SK-N-SH (cell line): ENCODE results near the gene PPP1R18. TPM values are rescaled to one million over a fixed set of nuclear protein-coding genes. Genes with fewer than 3 reads are reported as not detected.
A peak's percentile ranks its signal among the peaks of the same experiment; 100 is the strongest.

Experiments used
- CTCF ChIA-PET: fragments of 300-600, 350-600 bp; formaldehyde crosslinking; extraction: SDS; loops from one replicate; lab custom pipeline; 2021; lab: Yijun Ruan, JAX
- POLR2A ChIA-PET: fragments of 350-600 bp; sonication (Branson Sonifier 250); formaldehyde crosslinking; extraction: SDS; loops from one replicate; lab custom pipeline; 2020; ENCODE audit warnings: antibody characterized with exemption, inconsistent platforms; lab: Yijun Ruan, JAX
- DNase-seq: peaks from one replicate; pipeline ENCODE4 v3.0.0; 2012
- H2AFZ ChIP-seq: fragments of 200-600 bp; sonication (generic); 2 replicates; pipeline ENCODE4 v1.8.1; 2016; ENCODE audit warnings: antibody characterized with exemption, mild to moderate bottlenecking, low read depth
- H3F3A ChIP-seq: fragments of 200-600 bp; sonication (generic); replicated peaks from 2 replicates; pipeline ENCODE3; 2016; ENCODE audit warnings: antibody characterized with exemption, mild to moderate bottlenecking; ENCODE audit not compliant: insufficient read depth
- H3K27ac ChIP-seq, 2 experiments: fragments of 200-500 bp in 1 of 2; fragments of 200-600 bp in 1 of 2; sonication (Bioruptor generic) in 1 of 2; sonication (generic), shearing (Covaris generic) in 1 of 2; 2 replicates each; pipeline versions ENCODE4 v1.5.1 to v1.6.1; 2014 to 2016; ENCODE audit warnings: low read depth in 2 of 2, inconsistent platforms in 1 of 2, low read length in 1 of 2, mild to moderate bottlenecking in 1 of 2, mixed read lengths in 1 of 2
- H3K27me3 ChIP-seq: fragments of 200-600 bp; sonication (generic), shearing (Covaris generic); 2 replicates; pipeline ENCODE4 v1.6.1; 2016; ENCODE audit warnings: mixed run types; ENCODE audit not compliant: insufficient read depth
- H3K36me3 ChIP-seq, 2 experiments: fragments of 200-500 bp in 1 of 2; fragments of 200-600 bp in 1 of 2; sonication (Bioruptor generic) in 1 of 2; sonication (generic) in 1 of 2; replicated peaks in 1 of 2; 2 replicates each; pipeline versions ENCODE3 to v1.5.1; 2014 to 2016; ENCODE audit warnings: low read length in 1 of 2, mild to moderate bottlenecking in 1 of 2; ENCODE audit not compliant: insufficient read depth in 2 of 2, control insufficient read depth in 1 of 2
- H3K4me1 ChIP-seq, 2 experiments: fragments of 200-500 bp in 1 of 2; fragments of 200-600 bp in 1 of 2; sonication (Bioruptor generic) in 1 of 2; sonication (generic), shearing (Covaris generic) in 1 of 2; 2 replicates each; pipeline versions ENCODE4 v1.5.1 to v1.6.1; 2014 to 2016; ENCODE audit warnings: low read depth in 1 of 2, low read length in 1 of 2, mixed run types in 1 of 2; ENCODE audit not compliant: insufficient read depth in 2 of 2, control insufficient read depth in 1 of 2
- H3K4me2 ChIP-seq: fragments of 200-600 bp; sonication (generic), shearing (Covaris generic); 2 replicates; pipeline ENCODE4 v1.6.1; 2017; ENCODE audit warnings: mixed run types
- H3K4me3 ChIP-seq, 2 experiments: fragments of 200-500 bp in 1 of 2; fragments of 200-600 bp in 1 of 2; sonication (Bioruptor generic) in 1 of 2; sonication (generic), shearing (Covaris generic) in 1 of 2; 2 replicates each; pipeline versions ENCODE4 v1.5.1 to v1.8.1; 2014 to 2016; ENCODE audit warnings: low read depth in 2 of 2, inconsistent platforms in 1 of 2, low read length in 1 of 2, mild to moderate bottlenecking in 1 of 2, mixed read lengths in 1 of 2, moderate library complexity in 1 of 2
- H3K79me2 ChIP-seq: fragments of 200-600 bp; sonication (generic); 2 replicates; pipeline ENCODE4 v1.8.1; 2017; ENCODE audit warnings: mild to moderate bottlenecking; ENCODE audit not compliant: insufficient read depth
- H3K9ac ChIP-seq: fragments of 200-600 bp; sonication (generic); 2 replicates; pipeline ENCODE4 v1.6.1; 2017; ENCODE audit warnings: mixed run types
- H3K9me2 ChIP-seq: fragments of 200-600 bp; sonication (generic); 2 replicates; pipeline ENCODE4 v1.6.1; 2017; ENCODE audit warnings: mixed run types
- H3K9me3 ChIP-seq: fragments of 200-600 bp; sonication (generic); 2 replicates; pipeline ENCODE4 v1.6.1; 2017; ENCODE audit warnings: mixed run types, mild to moderate bottlenecking, moderate library complexity
- H4K20me1 ChIP-seq: fragments of 200-600 bp; sonication (generic); 2 replicates; pipeline ENCODE4 v1.6.1; 2017; ENCODE audit warnings: mild to moderate bottlenecking, mixed run types; ENCODE audit not compliant: insufficient read depth
- ELF1 ChIP-seq: IDR thresholded peaks from 2 replicates; pipeline ENCODE4 v1.4.0; 2012
- EZH2phosphoT487 ChIP-seq: fragments of 200-600 bp; sonication (generic); IDR thresholded peaks from 2 replicates; pipeline ENCODE4 v1.6.1; 2017; ENCODE audit warnings: low read depth, mixed run types, mild to moderate bottlenecking, antibody characterized with exemption, moderate library complexity, borderline replicate concordance
- GATA2 ChIP-seq: sonication (generic); formaldehyde crosslinking; IDR thresholded peaks from 2 replicates; pipeline ENCODE4 v1.5.0; 2020; ENCODE audit warnings: mild to moderate bottlenecking, missing genetic modification reagents
- NRF1 ChIP-seq: IDR thresholded peaks from 2 replicates; pipeline ENCODE4 v1.6.1; 2012; ENCODE audit warnings: low read depth, mild to moderate bottlenecking, low read length
- PBX3 ChIP-seq: IDR thresholded peaks from 2 replicates; pipeline ENCODE4; 2012
- POLR2AphosphoS5 ChIP-seq: IDR thresholded peaks from 2 replicates; pipeline ENCODE4 v1.6.1; 2012; ENCODE audit warnings: low read depth, low read length
- RAD21 ChIP-seq: IDR thresholded peaks from 2 replicates; pipeline ENCODE4 v1.6.1; 2012; ENCODE audit warnings: mild to moderate bottlenecking, low read length
- SIN3A ChIP-seq: IDR thresholded peaks from 2 replicates; pipeline ENCODE4 v1.6.1; 2012; ENCODE audit warnings: low read depth, mild to moderate bottlenecking, low read length, moderate library complexity, borderline replicate concordance
- TAF1 ChIP-seq: IDR thresholded peaks from 2 replicates; pipeline ENCODE4 v1.6.1; 2012; ENCODE audit warnings: low read depth, mild to moderate bottlenecking, low read length, moderate library complexity, borderline replicate concordance
- TCF12 ChIP-seq: IDR thresholded peaks from 2 replicates; pipeline ENCODE4 v1.4.0; 2012
- ZBTB33 ChIP-seq: IDR thresholded peaks from 2 replicates; pipeline ENCODE4 v1.4.0; 2012; ENCODE audit warnings: low read depth, borderline replicate concordance
- WGBS: methylation state at CpG from one replicate; pipeline ENCODE4 v1.1.6; 2017; ENCODE audit warnings: low lambda C conversion rate; 5-methylcytosine and 5-hydroxymethylcytosine counted together
- polyA plus RNA-seq, 3 experiments: library from polyadenylated mRNA; depleted of rRNA; stranded (reverse); fragments of >200 nt; gene quantifications; 2 replicates each; pipeline ENCODE4 v1.2.3, GENCODE V29; 2012
- TF ChIP-seq, protein P1 (sequence below): IDR thresholded peaks from 2 replicates; pipeline ENCODE4 v1.6.1; 2012; ENCODE audit warnings: mild to moderate bottlenecking, low read depth, low read length, moderate library complexity
- TF ChIP-seq, protein P2 (sequence below): IDR thresholded peaks from 2 replicates; pipeline ENCODE4 v1.4.0; 2012; ENCODE audit warnings: low read depth, borderline replicate concordance
- TF ChIP-seq, protein P3 (sequence below): IDR thresholded peaks from 2 replicates; pipeline ENCODE4 v1.4.0; 2012; ENCODE audit warnings: low read depth

Gene PPP1R18
- polyA plus RNA-seq, 1 of the 3 experiments (the other 2 are of a cell fraction), result 73.2 TPM

DNA sequence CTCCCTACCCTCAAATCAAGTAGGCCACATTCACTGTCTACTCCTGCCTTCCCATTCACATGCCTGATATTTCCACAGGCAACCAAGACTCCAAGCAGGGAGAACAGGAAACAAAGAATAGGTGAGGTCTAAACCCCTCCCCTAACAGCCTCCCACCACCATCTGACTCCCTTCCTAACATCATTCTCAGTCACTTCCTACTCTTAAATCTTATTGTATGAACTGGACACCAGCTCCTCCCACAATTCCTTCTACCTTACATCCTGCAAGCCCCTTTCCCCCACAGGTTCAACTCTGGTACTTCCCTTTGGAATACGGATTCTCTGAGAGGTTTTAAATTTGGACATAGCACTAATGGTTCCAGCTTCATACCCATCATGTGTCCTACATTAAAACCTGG is 40.5 kb downstream of the PPP1R18 start:
- DNase-seq, result no peak
- Histone ChIP-seq H3F3A (peaks cover 17% of the 10 kb centered on the region), H2AFZ (no peak overlapping the region), H3K27ac (peak overlapping the region; percentile 29 to 51; a peak in 2 of 4 replicates), H3K9ac (no peak overlapping the region), H3K4me3 (no peak overlapping the region), H3K9me2 (no peaks in the 10 kb centered on the region), H3K36me3 (peaks cover 18 to 40% of the 10 kb centered on the region in 2 experiments), H3K27me3 (no peaks in the 10 kb centered on the region), H3K9me3 (no peaks in the 10 kb centered on the region), H3K79me2 (peaks cover 32% of the 10 kb centered on the region), H3K4me2 (peak overlapping the region; percentile 97; the same call in 1 of the 2 replicates), H4K20me1 (no peaks in the 10 kb centered on the region), H3K4me1 (peaks cover 0 to 6% of the 10 kb centered on the region in 2 experiments; a peak in 2 of 4 replicates)
- WGBS, result 32% methylated on average over 1 of the region's 1 CpG
- CTCF ChIA-PET, result interaction anchor here (0.6 to 0.9 kb wide), 3 partner anchors 27 to 996 kb away, joined by 3 to 4 read pairs (median 4); partner anchors contain the start of gene DHX16
- POLR2A ChIA-PET, result no interaction called here
- no peak for TF ChIP-seq TAF1
- TF ChIP-seq NRF1, result no peak
- no peak for TF ChIP-seq ELF1
- no peak for TF ChIP-seq RAD21
- TF ChIP-seq TCF12, result no peak
- TF ChIP-seq, protein P1, sequence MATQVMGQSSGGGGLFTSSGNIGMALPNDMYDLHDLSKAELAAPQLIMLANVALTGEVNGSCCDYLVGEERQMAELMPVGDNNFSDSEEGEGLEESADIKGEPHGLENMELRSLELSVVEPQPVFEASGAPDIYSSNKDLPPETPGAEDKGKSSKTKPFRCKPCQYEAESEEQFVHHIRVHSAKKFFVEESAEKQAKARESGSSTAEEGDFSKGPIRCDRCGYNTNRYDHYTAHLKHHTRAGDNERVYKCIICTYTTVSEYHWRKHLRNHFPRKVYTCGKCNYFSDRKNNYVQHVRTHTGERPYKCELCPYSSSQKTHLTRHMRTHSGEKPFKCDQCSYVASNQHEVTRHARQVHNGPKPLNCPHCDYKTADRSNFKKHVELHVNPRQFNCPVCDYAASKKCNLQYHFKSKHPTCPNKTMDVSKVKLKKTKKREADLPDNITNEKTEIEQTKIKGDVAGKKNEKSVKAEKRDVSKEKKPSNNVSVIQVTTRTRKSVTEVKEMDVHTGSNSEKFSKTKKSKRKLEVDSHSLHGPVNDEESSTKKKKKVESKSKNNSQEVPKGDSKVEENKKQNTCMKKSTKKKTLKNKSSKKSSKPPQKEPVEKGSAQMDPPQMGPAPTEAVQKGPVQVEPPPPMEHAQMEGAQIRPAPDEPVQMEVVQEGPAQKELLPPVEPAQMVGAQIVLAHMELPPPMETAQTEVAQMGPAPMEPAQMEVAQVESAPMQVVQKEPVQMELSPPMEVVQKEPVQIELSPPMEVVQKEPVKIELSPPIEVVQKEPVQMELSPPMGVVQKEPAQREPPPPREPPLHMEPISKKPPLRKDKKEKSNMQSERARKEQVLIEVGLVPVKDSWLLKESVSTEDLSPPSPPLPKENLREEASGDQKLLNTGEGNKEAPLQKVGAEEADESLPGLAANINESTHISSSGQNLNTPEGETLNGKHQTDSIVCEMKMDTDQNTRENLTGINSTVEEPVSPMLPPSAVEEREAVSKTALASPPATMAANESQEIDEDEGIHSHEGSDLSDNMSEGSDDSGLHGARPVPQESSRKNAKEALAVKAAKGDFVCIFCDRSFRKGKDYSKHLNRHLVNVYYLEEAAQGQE, result no peak
- no peak for TF ChIP-seq POLR2AphosphoS5
- TF ChIP-seq, protein P2, sequence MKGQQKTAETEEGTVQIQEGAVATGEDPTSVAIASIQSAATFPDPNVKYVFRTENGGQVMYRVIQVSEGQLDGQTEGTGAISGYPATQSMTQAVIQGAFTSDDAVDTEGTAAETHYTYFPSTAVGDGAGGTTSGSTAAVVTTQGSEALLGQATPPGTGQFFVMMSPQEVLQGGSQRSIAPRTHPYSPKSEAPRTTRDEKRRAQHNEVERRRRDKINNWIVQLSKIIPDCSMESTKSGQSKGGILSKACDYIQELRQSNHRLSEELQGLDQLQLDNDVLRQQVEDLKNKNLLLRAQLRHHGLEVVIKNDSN, result no peak
- TF ChIP-seq, all 33 proteins: peak for 0

DNA sequence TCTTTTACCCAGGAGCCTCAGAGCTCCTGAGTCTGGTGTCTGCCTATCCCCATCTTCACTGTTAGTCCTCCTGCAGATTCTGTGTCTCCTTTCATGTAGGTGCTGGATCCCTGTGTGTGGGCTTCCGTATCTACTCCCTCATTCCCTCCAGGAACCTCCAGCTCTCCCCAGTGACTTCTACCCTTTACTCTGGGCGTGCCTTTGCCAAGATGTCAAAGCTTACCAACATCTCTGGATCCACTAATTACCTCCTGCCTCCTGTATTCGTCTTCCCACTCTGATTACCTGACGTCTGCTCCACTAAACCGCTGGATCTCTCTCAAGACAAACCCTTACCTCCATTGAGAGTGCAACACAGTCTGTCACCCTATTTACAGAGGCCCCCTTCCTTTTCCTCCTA is 41.7 kb downstream of the PPP1R18 start:
- Histone ChIP-seq H3F3A (peaks cover 17% of the 10 kb centered on the region), H3K36me3 (peaks cover 24 to 50% of the 10 kb centered on the region in 2 experiments), H2AFZ (no peak overlapping the region), H3K27ac (no peak overlapping the region), H3K4me2 (no peak overlapping the region), H4K20me1 (no peaks in the 10 kb centered on the region), H3K9me2 (no peaks in the 10 kb centered on the region), H3K4me3 (no peak overlapping the region), H3K4me1 (peaks cover 0 to 6% of the 10 kb centered on the region in 2 experiments; a peak in 2 of 4 replicates), H3K9ac (no peak overlapping the region), H3K27me3 (no peaks in the 10 kb centered on the region), H3K9me3 (no peaks in the 10 kb centered on the region), H3K79me2 (peaks cover 31% of the 10 kb centered on the region)
- POLR2A ChIA-PET, result interaction anchor here (0.6 kb wide), 1 partner anchor 57 kb away, joined by 5 read pairs; no protein-coding TSS in a partner anchor
- CTCF ChIA-PET, result interaction anchor here (1.2 kb wide), 1 partner anchor 28 kb away, joined by 3 read pairs; the partner anchor contains the start of gene DHX16
- no peak for DNase-seq
- WGBS, result 91% methylated on average over 5 of the region's 5 CpGs
- TF ChIP-seq ZBTB33 (no peak), NRF1 (no peak), EZH2phosphoT487 (no peak), POLR2AphosphoS5 (no peak), SIN3A (no peak), PBX3 (no peak), GATA2 (CRISPR knock-in tag) (no peak)
- TF ChIP-seq, protein P3, sequence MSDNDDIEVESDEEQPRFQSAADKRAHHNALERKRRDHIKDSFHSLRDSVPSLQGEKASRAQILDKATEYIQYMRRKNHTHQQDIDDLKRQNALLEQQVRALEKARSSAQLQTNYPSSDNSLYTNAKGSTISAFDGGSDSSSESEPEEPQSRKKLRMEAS, result no peak
- TF ChIP-seq, protein P1, result no peak
